ENCODE measurements around the gene BMERB1. TPM values are rescaled to one million over a fixed set of nuclear protein-coding genes. Genes with fewer than 3 reads are reported as not detected.

BMERB1 gene
- polyA plus RNA-seq, 1 of the 3 experiments (the other 2 are of a cell fraction): 33.9 TPM

- ChIA-PET CTCF (interaction anchor here (0.6 kb wide), 1 partner anchor 11 kb away, joined by 3 read pairs; no protein-coding TSS in a partner anchor), POLR2A (no interaction called here)
- H3K9ac ChIP-seq: no peak overlapping the region
- no peak for TF ChIP-seq IRF3 (IDR thresholded peaks at IDR 0.05; ENCODE audit: low read depth, low read length)
- TF ChIP-seq SIN3A (IDR thresholded peaks at IDR 0.05; ENCODE audit: borderline replicate concordance, low read depth, low read length): no peak
- no peak for TF ChIP-seq YY1 (IDR thresholded peaks at IDR 0.05; ENCODE audit: low read depth)
- no peak for TF ChIP-seq EZH2phosphoT487 (IDR thresholded peaks at IDR 0.05; ENCODE audit: borderline replicate concordance, low read depth)
- no peak for TF ChIP-seq CTCF (IDR thresholded peaks at IDR 0.05)
- no peak for TF ChIP-seq FOXM1 (IDR thresholded peaks at IDR 0.05; ENCODE audit: low read depth)
- no peak for TF ChIP-seq RFX5 (IDR thresholded peaks at IDR 0.05; ENCODE audit: low read length)
- no peak overlapping the region for H3K4me2 ChIP-seq
- no peaks in the 10 kb centered on the region for H3K79me2 ChIP-seq (ENCODE audit: insufficient read depth)
- no peaks in the 10 kb centered on the region for H3K9me2 ChIP-seq
- H3K27me3 ChIP-seq (ENCODE audit: insufficient read depth): no peaks in the 10 kb centered on the region
- H3F3A ChIP-seq (replicated peaks; ENCODE audit: insufficient read depth): peaks cover 14% of the 10 kb centered on the region
- WGBS (ENCODE audit: low lambda C conversion rate): 100% methylated on average over 7 of the region's 15 CpGs
- no peaks in the 10 kb centered on the region for H4K20me1 ChIP-seq (ENCODE audit: insufficient read depth)
- peaks cover 55 to 89% of the 10 kb centered on the region in 2 experiments for H3K36me3 ChIP-seq (replicated peaks in 1 of 2; ENCODE audit: control insufficient read depth in 1 of 2, insufficient read depth in 2 of 2, low read length in 1 of 2)
- no peaks in the 10 kb centered on the region for H3K4me1 ChIP-seq (ENCODE audit: control insufficient read depth in 1 of 2, insufficient read depth in 2 of 2, low read depth in 1 of 2, low read length in 1 of 2)
- no peaks in the 10 kb centered on the region for H3K9me3 ChIP-seq
- H3K27ac ChIP-seq (ENCODE audit: low read depth in 2 of 2, low read length in 1 of 2): no peak overlapping the region; a peak in 1 of 4 replicates
- DNase-seq: no peak
- H2AFZ ChIP-seq (ENCODE audit: low read depth): no peak overlapping the region
- no peak overlapping the region for H3K4me3 ChIP-seq (ENCODE audit: low read depth in 2 of 2, low read length in 1 of 2)
Measured at GRCh38 chr16:15597822-15598647, 163.6 kb downstream of the BMERB1 start.

GRCh38 chr16:15598648-15599190, 164.3 kb downstream of the BMERB1 start:
- DNase-seq: no peak
- H3K4me3 ChIP-seq (ENCODE audit: low read depth in 2 of 2, low read length in 1 of 2): no peak overlapping the region
- no peak overlapping the region for H3K9ac ChIP-seq
- no peaks in the 10 kb centered on the region for H3K9me3 ChIP-seq
- H2AFZ ChIP-seq (ENCODE audit: low read depth): no peak overlapping the region
- POLR2A ChIA-PET: no interaction called here
- H3K4me2 ChIP-seq: no peak overlapping the region
- CTCF ChIA-PET: interaction anchor here (1.5 kb wide), 1 partner anchor 12 kb away, joined by 4 read pairs; no protein-coding TSS in a partner anchor
- no peaks in the 10 kb centered on the region for H4K20me1 ChIP-seq (ENCODE audit: insufficient read depth)
- H3K27ac ChIP-seq (ENCODE audit: low read depth in 2 of 2, low read length in 1 of 2): no peak overlapping the region
- H3K4me1 ChIP-seq (ENCODE audit: control insufficient read depth in 1 of 2, insufficient read depth in 2 of 2, low read depth in 1 of 2, low read length in 1 of 2): no peaks in the 10 kb centered on the region
- no peaks in the 10 kb centered on the region for H3K9me2 ChIP-seq
- H3F3A ChIP-seq (replicated peaks; ENCODE audit: insufficient read depth): peaks cover 14% of the 10 kb centered on the region
- H3K79me2 ChIP-seq (ENCODE audit: insufficient read depth): no peaks in the 10 kb centered on the region
- no peaks in the 10 kb centered on the region for H3K27me3 ChIP-seq (ENCODE audit: insufficient read depth)
- peaks cover 51 to 96% of the 10 kb centered on the region in 2 experiments for H3K36me3 ChIP-seq (replicated peaks in 1 of 2; ENCODE audit: control insufficient read depth in 1 of 2, insufficient read depth in 2 of 2, low read length in 1 of 2)
- WGBS (ENCODE audit: low lambda C conversion rate): 90% methylated on average over 17 of the region's 17 CpGs
- TF ChIP-seq FOSL2 (IDR thresholded peaks at IDR 0.05; ENCODE audit: borderline replicate concordance, low read depth): no peak
- TF ChIP-seq JUND (IDR thresholded peaks at IDR 0.05): no peak
- TF ChIP-seq FOXM1 (IDR thresholded peaks at IDR 0.05; ENCODE audit: low read depth): no peak
